ENCODE results near the gene AFM. TPM values are rescaled to one million over a fixed set of nuclear protein-coding genes. Genes with fewer than 3 reads are reported as not detected.

The AFM gene
- total and polyA plus RNA-seq, 10 of the 15 experiments (the other 5 are each of a cell fraction or from before 2014, with no cell fraction given) = not detected

DNA sequence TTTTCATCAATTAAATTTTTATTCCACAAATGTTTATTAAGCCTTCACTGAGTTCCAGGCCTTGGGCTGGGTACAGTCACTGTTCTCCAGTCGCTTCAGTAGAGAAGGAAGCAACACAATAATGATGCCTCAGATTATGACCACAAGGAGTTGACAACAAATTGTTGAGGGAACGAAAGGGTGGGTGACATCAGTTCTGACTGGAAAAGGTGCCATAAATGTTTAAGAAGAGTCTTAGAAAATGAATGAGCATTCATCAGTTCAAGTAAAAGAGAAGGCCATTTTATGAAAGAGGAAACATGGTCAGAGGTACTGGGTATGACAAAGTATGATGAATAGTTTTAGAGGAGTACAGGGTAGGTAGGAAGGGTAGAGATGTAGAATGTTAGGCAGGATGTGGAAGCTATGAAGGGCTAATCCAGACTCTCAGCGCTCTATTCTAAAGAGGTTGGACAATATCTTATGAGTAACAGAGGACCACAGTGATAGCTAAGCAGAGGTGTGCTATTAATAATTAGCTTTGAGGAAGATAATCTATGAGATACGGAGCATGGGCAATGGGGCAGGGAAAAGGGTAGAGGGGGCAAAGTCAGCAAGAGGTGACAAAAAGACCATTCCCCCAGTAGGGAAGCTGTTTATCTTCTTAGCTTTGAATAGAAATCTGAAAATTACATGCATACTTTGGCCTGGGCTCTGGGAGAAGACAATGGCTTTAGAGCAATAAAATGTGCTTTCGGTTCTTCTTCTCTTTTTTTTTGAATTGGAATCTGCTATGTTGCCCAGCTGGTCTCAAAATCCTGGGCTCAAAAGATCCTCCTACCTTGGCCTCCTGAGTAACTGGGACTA lies 25.1 kb upstream of the AFM start:
- Histone ChIP-seq H3K36me3 (ENCODE audit: control insufficient read depth in 2 of 2, insufficient read depth in 2 of 2, low read length in 1 of 2) (no peaks in the 10 kb centered on the region), H3K4me1 (ENCODE audit: control insufficient read depth, insufficient read depth, low read length) (no peaks in the 10 kb centered on the region), H3K79me2 (ENCODE audit: control insufficient read depth, insufficient read depth, low read length) (no peaks in the 10 kb centered on the region), H2AFZ (ENCODE audit: control insufficient read depth, low read depth, low read length) (no peak overlapping the region), H3K9me3 (replicated peaks; ENCODE audit: control insufficient read depth, insufficient read depth, low read length) (no peaks in the 10 kb centered on the region), H3K27ac (ENCODE audit: control insufficient read depth, insufficient read depth) (no peak overlapping the region), H3K27me3 (replicated peaks in 1 of 2; ENCODE audit: control insufficient read depth in 2 of 2, insufficient read depth in 2 of 2, low read length in 1 of 2) (no peaks in the 10 kb centered on the region), H3K4me3 (no peak overlapping the region), H4K20me1 (ENCODE audit: control insufficient read depth, insufficient read depth) (no peaks in the 10 kb centered on the region), H3K9ac (ENCODE audit: control insufficient read depth, insufficient read depth, low read length) (no peak overlapping the region), H3K4me2 (ENCODE audit: control insufficient read depth, insufficient read depth) (no peak overlapping the region)
- intact Hi-C loops (cut with micrococcal nuclease; ENCODE audit: unreplicated experiment) (no loop called here), in situ Hi-C loops (cut with MboI) (loop anchor here (10.0 kb wide), 1 partner anchor 58 kb away; no protein-coding TSS in a partner anchor)
- ChIA-PET RAD21 (ENCODE audit: unreplicated experiment) (interaction anchor here (0.8 kb wide), 1 partner anchor 11 kb away, joined by 4 read pairs; no protein-coding TSS in a partner anchor), SMC1A (ENCODE audit: uncharacterized antibody, unreplicated experiment) (no interaction called here), POLR2A (no interaction called here), CTCF (interaction anchor here (1.0 to 3.4 kb wide), 4 partner anchors 10 to 79 kb away, joined by 3 to 22 read pairs (median 3); no protein-coding TSS in a partner anchor)
- no peak for FAIRE-seq
- no peak for ATAC-seq
- no peak for DNase-seq (ENCODE audit: low read depth, low spot score)
- TF ChIP-seq NFIC (IDR thresholded peaks at IDR 0.05; ENCODE audit: low read depth, low read length) (no peak), IRF4 (IDR thresholded peaks at IDR 0.05; ENCODE audit: low read depth, low read length) (no peak), MEF2B (IDR thresholded peaks at IDR 0.05; ENCODE audit: partially characterized antibody, poor library complexity, severe bottlenecking) (no peak), NFYA (IDR thresholded peaks at IDR 0.05; ENCODE audit: borderline replicate concordance, low read depth, low read length) (no peak), KLF5 (IDR thresholded peaks at IDR 0.05; ENCODE audit: partially characterized antibody) (no peak), YBX1 (IDR thresholded peaks at IDR 0.05) (no peak), ATF7 (IDR thresholded peaks at IDR 0.05; ENCODE audit: low read depth) (no peak), IKZF1 (conservative IDR thresholded peaks at IDR 0.05) (no peak), MYB (IDR thresholded peaks at IDR 0.05; ENCODE audit: borderline replicate concordance, low read depth, low read length) (no peak), POU2F2 (IDR thresholded peaks at IDR 0.05; ENCODE audit: borderline replicate concordance, low read depth, low read length) (no peak), SIX5 (IDR thresholded peaks at IDR 0.05; ENCODE audit: low read depth, low read length, severe bottlenecking) (no peak), JUNB (IDR thresholded peaks at IDR 0.05) (no peak)
- TF ChIP-seq, protein P1, sequence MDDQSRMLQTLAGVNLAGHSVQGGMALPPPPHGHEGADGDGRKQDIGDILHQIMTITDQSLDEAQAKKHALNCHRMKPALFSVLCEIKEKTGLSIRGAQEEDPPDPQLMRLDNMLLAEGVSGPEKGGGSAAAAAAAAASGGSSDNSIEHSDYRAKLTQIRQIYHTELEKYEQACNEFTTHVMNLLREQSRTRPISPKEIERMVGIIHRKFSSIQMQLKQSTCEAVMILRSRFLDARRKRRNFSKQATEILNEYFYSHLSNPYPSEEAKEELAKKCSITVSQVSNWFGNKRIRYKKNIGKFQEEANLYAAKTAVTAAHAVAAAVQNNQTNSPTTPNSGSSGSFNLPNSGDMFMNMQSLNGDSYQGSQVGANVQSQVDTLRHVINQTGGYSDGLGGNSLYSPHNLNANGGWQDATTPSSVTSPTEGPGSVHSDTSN (IDR thresholded peaks at IDR 0.05; ENCODE audit: insufficient replicate concordance, low read depth, low read length) = no peak
- WGBS (ENCODE audit: insufficient coverage, insufficient replicate concordance, low lambda C conversion rate, missing lambda C conversion rate) = 29% methylated on average over 5 of the region's 5 CpGs
- BruUV-seq (replicated peaks) = no TSS peak
